Hepatocyte (in vitro differentiated cells): ENCODE measurements around the gene MYO1E. TPM values are rescaled to one million over a fixed set of nuclear protein-coding genes. Genes with fewer than 3 reads are reported as not detected.
"Not testable (repeated sequence)": the region's sequence is repeated elsewhere in the genome, so short reads cannot be mapped to it uniquely, and the experiment has no call there.

Experiments
- DNase-seq: peaks from one replicate; pipeline ENCODE4 v3.0.0-alpha.2; 2016; ENCODE audit warnings: low spot score
- H2AFZ ChIP-seq: fragments of 200-600 bp; sonication (generic); 2 replicates; pipeline ENCODE4 v1.6.0; 2016; ENCODE audit warnings: antibody characterized with exemption, mild to moderate bottlenecking
- H3K27ac ChIP-seq: fragments of 200-600 bp; sonication (generic); 2 replicates; pipeline ENCODE4 v1.5.1; 2016; ENCODE audit warnings: mild to moderate bottlenecking
- H3K27me3 ChIP-seq: fragments of 200-600 bp; sonication (generic); 2 replicates; pipeline ENCODE4 v1.6.1; 2016
- H3K36me3 ChIP-seq: fragments of 200-600 bp; sonication (generic); replicated peaks from 2 replicates; pipeline ENCODE4 v1.5.1; 2016; ENCODE audit warnings: low read depth; ENCODE audit not compliant: insufficient read depth
- H3K4me1 ChIP-seq: fragments of 200-600 bp; sonication (generic); 2 replicates; pipeline ENCODE4 v1.5.1; 2016; ENCODE audit warnings: mild to moderate bottlenecking, moderate library complexity; ENCODE audit not compliant: insufficient read depth
- H3K4me2 ChIP-seq: fragments of 200-600 bp; sonication (generic); 2 replicates; pipeline ENCODE4 v1.6.0; 2016
- H3K4me3 ChIP-seq: fragments of 200-600 bp; sonication (generic); 2 replicates; pipeline ENCODE4 v1.5.1; 2016; ENCODE audit warnings: mild to moderate bottlenecking
- H3K79me2 ChIP-seq: fragments of 200-600 bp; sonication (generic); 2 replicates; pipeline ENCODE4 v1.6.0; 2017; ENCODE audit warnings: mild to moderate bottlenecking
- H3K9me2 ChIP-seq: fragments of 200-600 bp; sonication (generic); replicated peaks from 2 replicates; pipeline ENCODE4 v1.6.0; 2017; ENCODE audit warnings: mild to moderate bottlenecking; ENCODE audit not compliant: insufficient read depth
- H3K9me3 ChIP-seq: fragments of 200-600 bp; sonication (generic); 2 replicates; pipeline ENCODE4 v1.5.1; 2016; ENCODE audit warnings: low read depth, mild to moderate bottlenecking
- H4K20me1 ChIP-seq: fragments of 200-600 bp; sonication (generic); 2 replicates; pipeline ENCODE4 v1.6.0; 2016; ENCODE audit warnings: mild to moderate bottlenecking; ENCODE audit not compliant: insufficient read depth, poor library complexity, severe bottlenecking
- EZH2 ChIP-seq: fragments of 200-600 bp; sonication (generic); IDR thresholded peaks from 2 replicates; pipeline ENCODE4 v1.6.1; 2016; ENCODE audit warnings: antibody characterized with exemption, mild to moderate bottlenecking, borderline replicate concordance
- EZH2phosphoT487 ChIP-seq: fragments of 200-600 bp; sonication (generic); IDR thresholded peaks from one replicate; pipeline ENCODE4 v1.6.1; 2018; ENCODE audit warnings: antibody characterized with exemption, mild to moderate bottlenecking, low read depth, moderate library complexity; ENCODE audit not compliant: unreplicated experiment, severe bottlenecking
- WGBS: methylation state at CpG from one replicate; pipeline ENCODE4 v1.1.6; 2016; ENCODE audit warnings: low lambda C conversion rate; ENCODE audit errors: missing lambda C conversion rate; 5-methylcytosine and 5-hydroxymethylcytosine counted together
- polyA plus RNA-seq: library from polyadenylated mRNA; unstranded; fragments of >200 nt; fragmentation: Nextera tagmentation; extraction: Ambion mirVana; gene quantifications from 2 replicates; pipeline ENCODE4 v1.2.1, GENCODE V29; 2016
- total RNA-seq: library from RNA; depleted of rRNA; stranded (reverse); fragments of >200 nt; gene quantifications from 2 replicates; pipeline ENCODE4 v1.2.3, GENCODE V29; 2014
- TF ChIP-seq, protein P1 (sequence below): fragments of 200-600 bp; sonication (generic); IDR thresholded peaks from 2 replicates; pipeline ENCODE4 v1.5.1; 2016; ENCODE audit warnings: antibody characterized with exemption, mild to moderate bottlenecking; ENCODE audit not compliant: poor library complexity

MYO1E gene
- total and polyA plus RNA-seq, 2 experiments from 2014 or later: 107 to 111 TPM

- H3K4me1 ChIP-seq: no peaks in the 10 kb centered on the region
- WGBS: 100% methylated on average over 1 of the region's 1 CpG
- H3K36me3 ChIP-seq: no peaks in the 10 kb centered on the region
- H2AFZ ChIP-seq: no peak overlapping the region
- peaks cover 58% of the 10 kb centered on the region for H3K79me2 ChIP-seq
- H3K4me3 ChIP-seq: no peak overlapping the region
- no peaks in the 10 kb centered on the region for H3K27me3 ChIP-seq
- H3K27ac ChIP-seq: no peak overlapping the region
- TF ChIP-seq EZH2 (no peak), EZH2phosphoT487 (no peak)
- TF ChIP-seq, protein P1, sequence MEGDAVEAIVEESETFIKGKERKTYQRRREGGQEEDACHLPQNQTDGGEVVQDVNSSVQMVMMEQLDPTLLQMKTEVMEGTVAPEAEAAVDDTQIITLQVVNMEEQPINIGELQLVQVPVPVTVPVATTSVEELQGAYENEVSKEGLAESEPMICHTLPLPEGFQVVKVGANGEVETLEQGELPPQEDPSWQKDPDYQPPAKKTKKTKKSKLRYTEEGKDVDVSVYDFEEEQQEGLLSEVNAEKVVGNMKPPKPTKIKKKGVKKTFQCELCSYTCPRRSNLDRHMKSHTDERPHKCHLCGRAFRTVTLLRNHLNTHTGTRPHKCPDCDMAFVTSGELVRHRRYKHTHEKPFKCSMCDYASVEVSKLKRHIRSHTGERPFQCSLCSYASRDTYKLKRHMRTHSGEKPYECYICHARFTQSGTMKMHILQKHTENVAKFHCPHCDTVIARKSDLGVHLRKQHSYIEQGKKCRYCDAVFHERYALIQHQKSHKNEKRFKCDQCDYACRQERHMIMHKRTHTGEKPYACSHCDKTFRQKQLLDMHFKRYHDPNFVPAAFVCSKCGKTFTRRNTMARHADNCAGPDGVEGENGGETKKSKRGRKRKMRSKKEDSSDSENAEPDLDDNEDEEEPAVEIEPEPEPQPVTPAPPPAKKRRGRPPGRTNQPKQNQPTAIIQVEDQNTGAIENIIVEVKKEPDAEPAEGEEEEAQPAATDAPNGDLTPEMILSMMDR: no peak
- no peak for DNase-seq
- H4K20me1 ChIP-seq: no peaks in the 10 kb centered on the region
- H3K9me2 ChIP-seq: no peaks in the 10 kb centered on the region
- H3K4me2 ChIP-seq: no peak overlapping the region
- H3K9me3 ChIP-seq: peaks cover 3% of the 10 kb centered on the region
Measured at GRCh38 chr15:59338414-59338813, 34.3 kb downstream of the MYO1E start.

GRCh38 chr15:59336725-59337124 lies 35.9 kb downstream of the MYO1E start:
- not testable (repeated sequence) for H4K20me1 ChIP-seq, H3K4me2 ChIP-seq

DNA sequence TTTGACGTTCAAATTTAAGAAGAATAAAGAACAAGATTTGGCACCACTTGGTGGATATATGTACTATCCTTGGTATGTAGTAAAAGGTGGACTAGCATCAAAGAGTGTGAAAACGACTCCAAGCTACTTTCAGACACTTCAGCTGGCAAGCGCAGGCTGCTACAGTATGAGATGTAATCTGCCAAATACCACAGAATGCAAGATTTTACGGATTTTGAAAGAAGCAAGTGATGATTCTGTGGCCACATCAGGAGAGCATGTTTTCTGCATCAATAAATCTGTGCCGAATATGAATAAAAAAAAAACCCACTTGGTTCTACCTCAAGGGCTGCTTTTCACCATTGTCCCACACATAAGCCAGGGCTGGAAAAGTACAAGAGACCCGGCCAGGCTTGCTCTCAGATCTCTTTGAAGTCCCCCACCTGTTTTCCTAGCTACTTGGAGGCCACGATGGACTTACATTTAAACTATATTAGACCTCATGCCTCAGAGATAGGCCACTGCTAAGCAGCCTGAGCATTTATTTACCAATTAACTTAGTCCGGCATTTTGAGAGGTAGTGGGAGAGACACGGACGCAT lies 37.4 kb downstream of the MYO1E start:
- no peaks in the 10 kb centered on the region for H3K9me3 ChIP-seq
- no peak overlapping the region for H3K4me3 ChIP-seq
- TF ChIP-seq EZH2: no peak
- no peaks in the 10 kb centered on the region for H4K20me1 ChIP-seq
- DNase-seq: no peak
- no peak overlapping the region for H2AFZ ChIP-seq
- H3K27me3 ChIP-seq: no peaks in the 10 kb centered on the region
- no peaks in the 10 kb centered on the region for H3K36me3 ChIP-seq
- 81% methylated on average over 10 of the region's 10 CpGs for WGBS
- H3K27ac ChIP-seq: no peak overlapping the region
- no peak overlapping the region for H3K4me2 ChIP-seq
- peaks cover 70% of the 10 kb centered on the region for H3K79me2 ChIP-seq
- H3K4me1 ChIP-seq: no peaks in the 10 kb centered on the region
- H3K9me2 ChIP-seq: no peaks in the 10 kb centered on the region

More at GRCh38 chr15:59336725-59337124, 35.9 kb downstream of the MYO1E start:
- not testable (repeated sequence) for H3K27me3 ChIP-seq, H3K4me1 ChIP-seq, H3K36me3 ChIP-seq, DNase-seq, H3K4me3 ChIP-seq, H3K9me3 ChIP-seq, H3K27ac ChIP-seq, H2AFZ ChIP-seq, H3K9me2 ChIP-seq
- WGBS: over 99% methylated on average over 4 of the region's 4 CpGs
- H3K79me2 ChIP-seq: peaks cover 66% of the 10 kb centered on the region

DNA sequence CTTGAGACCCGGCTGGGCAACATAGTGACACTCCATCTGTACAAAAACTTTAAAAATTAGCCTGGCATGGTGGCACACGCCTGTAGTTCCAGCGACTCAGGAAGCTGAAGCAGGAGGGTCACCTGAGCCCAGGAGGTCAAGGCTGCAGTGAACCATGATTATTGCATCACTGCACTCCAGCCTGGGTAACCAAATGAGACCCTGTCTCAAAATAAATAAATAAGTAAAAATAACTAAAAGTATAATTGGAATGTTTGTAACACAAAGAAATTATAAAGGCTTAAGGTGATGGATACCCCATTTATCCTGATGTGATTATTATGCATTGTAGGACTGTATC lies 38.6 kb downstream of the MYO1E start:
- no peak overlapping the region for H2AFZ ChIP-seq
- no peaks in the 10 kb centered on the region for H3K36me3 ChIP-seq
- H3K79me2 ChIP-seq: peaks cover 68% of the 10 kb centered on the region
- H4K20me1 ChIP-seq: no peaks in the 10 kb centered on the region
- H3K27me3 ChIP-seq: no peaks in the 10 kb centered on the region
- H3K27ac ChIP-seq: no peak overlapping the region
- H3K4me2 ChIP-seq: no peak overlapping the region
- TF ChIP-seq EZH2phosphoT487 (no peak), EZH2 (no peak)
- TF ChIP-seq, protein P1: no peak
- no peak for DNase-seq
- no peak overlapping the region for H3K4me3 ChIP-seq
- H3K9me3 ChIP-seq: no peaks in the 10 kb centered on the region
- WGBS: 93% methylated on average over 3 of the region's 3 CpGs
- no peaks in the 10 kb centered on the region for H3K9me2 ChIP-seq
- H3K4me1 ChIP-seq: peaks cover 12% of the 10 kb centered on the region
